NCI-H524 (cell line): ENCODE results near the gene RNF217.
"Not testable (repeated sequence)": the region's sequence is repeated elsewhere in the genome, so short reads cannot be mapped to it uniquely, and the experiment has no call there.

Experiments used
- DNase-seq, 2 experiments: peaks; one replicate each; lab custom pipeline; 2025; lab: John Stamatoyannopoulos, UW

Gene RNF217

GRCh38 chr6:124962639-124963415 is 590 bp downstream of the RNF217 start:
- DNase-seq: peak; percentile 24 to 69

- DNase-seq: peak in 1 of 2 experiments; percentile 44
Measured at GRCh38 chr6:124963416-124963785, 1.2 kb downstream of the RNF217 start.

DNA sequence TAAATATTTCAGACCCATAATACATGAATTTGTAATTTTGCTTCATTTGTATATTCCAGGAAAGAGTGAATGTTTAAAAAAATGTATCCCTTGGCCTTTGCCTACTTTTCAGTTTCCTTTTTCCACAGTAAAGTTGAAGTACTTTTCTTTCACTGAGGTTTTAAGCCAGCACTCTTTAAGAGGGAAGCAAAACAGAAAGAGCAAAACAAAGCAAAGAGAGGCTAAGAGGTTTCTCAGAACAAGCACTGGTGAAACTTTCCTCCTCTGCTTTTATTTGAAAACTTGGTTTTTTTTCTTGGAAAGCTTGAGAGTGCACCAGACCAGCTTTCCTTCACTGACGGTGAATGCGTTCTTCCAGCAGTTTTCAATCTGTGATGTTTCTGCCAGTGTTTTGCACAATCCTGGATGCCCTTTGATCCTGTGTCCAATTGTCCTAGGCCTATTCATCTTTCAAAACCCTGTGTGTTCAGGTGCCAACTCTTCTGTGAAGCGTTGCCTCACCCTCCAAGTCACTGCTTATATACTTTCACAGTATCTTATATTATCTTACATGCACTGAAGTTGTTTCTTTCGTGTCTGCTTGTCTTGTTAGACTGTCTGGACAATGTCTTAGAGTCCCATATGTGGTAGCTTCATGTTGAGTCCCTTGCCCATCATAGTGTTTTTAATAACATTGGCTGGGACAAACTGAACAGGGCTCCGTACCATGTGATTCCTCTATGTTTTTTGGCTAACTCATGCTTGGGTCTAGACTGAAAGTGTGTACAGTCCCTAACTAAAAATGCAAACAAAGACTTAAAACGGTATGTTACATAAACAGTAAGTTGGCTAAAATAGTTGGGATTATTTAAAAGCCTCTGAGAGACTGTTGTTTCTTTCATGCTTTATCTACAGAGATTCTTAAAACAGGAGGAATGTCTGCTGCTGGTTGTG is 1.9 kb downstream of the RNF217 start:
- DNase-seq: no peak

DNA sequence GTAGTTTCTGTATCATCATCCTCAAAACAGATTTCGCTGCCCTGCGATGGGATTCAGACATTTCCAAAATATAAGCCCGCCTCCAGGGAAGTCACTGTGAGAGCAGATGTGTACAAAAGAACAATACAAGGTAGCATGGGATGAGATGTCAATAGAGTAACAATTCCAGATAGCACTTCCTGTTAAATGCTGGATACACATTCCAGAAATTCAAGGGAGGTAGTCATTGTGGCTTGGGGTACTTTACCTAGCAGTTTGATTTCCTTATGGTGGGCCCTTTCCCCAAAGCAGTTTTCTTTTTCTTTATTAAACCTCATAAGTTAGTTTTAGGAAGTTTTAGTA is 2.5 kb downstream of the RNF217 start:
- DNase-seq: no peak

DNA sequence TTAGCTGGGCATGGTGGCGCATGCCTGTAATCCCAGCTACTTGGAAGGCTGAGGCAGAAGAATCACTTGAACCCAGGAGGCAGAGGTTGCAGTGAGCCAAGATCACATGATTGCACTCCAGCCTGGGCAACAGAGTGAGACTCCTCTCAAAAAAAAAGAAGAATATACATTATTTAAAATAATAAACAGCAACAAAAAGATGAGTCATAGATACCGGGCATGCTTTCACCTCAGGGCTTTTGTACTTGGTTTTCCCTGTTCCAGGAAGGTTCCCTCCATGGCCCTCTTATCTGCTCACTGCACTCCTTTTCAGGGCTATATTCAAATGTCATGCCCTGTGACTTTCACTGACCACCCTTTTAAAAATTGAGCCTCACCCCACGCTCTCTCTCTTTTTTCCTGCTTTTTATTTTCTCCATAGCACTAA is 3.2 kb downstream of the RNF217 start:
- not testable (repeated sequence) for DNase-seq

DNA sequence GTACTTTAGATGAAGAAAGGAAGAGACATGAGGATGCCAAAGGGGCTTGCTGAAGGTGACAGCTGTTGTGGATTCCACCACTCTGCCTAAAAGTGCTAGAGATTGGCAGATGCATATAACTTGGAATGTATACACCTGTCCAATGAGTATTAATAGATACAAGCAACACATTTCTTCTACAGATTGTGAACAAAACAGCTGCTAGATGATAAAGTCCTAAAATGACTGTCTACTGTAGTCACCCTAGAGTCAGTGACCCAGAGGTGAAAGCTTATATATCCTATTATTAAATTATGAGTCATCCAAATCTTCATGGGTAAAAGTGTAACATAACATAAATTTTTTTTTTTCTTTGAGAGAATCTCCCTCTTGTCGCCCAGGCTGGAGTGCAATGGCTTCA is 5.2 kb downstream of the RNF217 start:
- DNase-seq: no peak

GRCh38 chr6:124968401-124968800 is 6.2 kb downstream of the RNF217 start:
- DNase-seq: no peak

- DNase-seq: no peak
Measured at GRCh38 chr6:124970243-124970642, 8.0 kb downstream of the RNF217 start.

DNA sequence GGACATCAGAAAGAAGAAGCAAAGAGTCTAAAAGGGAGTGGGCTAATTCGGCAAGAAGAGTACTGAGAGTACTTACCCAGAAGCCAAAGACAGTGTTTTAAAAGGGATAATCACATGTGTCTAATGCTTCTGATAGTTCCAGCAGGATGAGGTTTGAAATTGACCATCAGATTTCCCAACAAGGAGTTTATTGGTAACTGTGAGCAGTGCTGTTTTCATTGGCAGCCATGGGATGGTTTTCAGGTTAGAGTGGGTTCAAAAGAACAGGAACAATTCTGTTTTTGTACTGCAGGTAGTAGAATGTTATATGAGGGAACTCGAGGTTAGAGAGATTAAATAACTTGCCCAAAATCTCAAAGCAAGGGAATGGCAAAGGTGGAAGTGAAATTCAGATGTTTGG is 8.5 kb downstream of the RNF217 start:
- DNase-seq: no peak

- no peak for DNase-seq
Measured at GRCh38 chr6:124973780-124974179, 11.5 kb downstream of the RNF217 start.

DNA sequence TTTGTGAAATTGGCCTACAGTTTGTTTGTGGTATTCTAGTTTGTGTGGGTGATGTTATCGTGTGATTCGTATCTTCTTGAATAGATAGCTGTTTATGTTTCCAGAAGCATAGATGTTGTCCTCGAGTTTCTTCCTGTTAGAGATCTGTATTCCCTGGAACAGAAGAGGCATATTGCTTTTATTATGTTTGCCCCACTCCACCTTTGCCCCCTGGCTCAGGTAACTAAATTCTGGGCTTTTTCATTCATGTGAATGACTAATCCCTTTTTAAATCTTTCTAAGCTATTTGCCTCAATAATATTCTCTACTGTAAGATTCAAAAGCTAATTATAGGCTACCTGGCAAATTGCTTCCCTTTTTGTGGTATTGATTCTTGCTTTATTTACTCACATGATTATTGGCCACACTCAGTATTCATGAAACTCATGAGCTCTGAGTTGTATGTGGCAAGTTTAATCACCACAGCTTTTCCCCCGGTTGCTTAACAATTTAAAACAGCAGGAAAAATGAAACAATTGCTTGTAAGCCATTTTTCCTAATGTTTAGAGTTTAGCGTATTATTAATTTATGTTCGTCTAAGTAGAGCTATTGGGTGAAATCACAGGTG is 12.6 kb downstream of the RNF217 start:
- DNase-seq: no peak

DNA sequence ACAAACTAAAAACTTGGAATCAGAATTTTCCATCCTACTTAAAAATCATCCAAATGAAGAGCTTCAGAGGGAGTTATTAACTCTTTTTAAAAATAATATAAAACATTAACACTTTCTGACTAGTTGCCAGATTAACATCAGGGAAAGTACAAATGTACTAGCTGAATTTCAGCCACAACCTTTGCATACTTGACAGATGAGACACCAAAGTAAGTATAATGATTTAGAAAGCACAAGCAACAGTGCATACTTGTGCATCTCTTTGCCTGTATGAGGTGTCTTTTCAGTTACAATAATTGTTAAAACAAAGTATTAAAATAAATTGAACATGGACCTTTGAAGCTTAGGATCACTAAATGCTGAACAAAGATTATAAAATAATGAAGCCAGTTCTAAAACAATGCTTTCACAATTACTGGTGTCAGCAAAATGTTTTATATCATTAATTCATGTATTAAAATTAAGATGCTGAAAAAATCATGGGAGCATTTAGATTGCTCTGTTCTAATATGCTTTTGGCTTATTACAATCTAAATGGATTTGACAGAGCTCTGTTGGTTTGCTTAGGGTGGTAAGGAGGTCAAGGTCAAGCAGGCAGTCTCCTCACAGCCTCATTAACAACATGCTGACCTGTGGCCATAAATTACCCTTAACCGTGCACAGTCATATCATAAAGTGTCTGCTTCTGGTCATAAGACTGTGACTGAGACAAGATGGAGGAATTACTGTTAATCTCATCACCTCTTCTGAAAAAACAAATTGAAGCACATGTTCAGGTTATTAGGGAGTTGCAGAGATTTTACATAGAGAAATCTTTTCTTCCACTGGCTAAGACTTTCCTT is 15.1 kb downstream of the RNF217 start:
- DNase-seq: no peak

DNA sequence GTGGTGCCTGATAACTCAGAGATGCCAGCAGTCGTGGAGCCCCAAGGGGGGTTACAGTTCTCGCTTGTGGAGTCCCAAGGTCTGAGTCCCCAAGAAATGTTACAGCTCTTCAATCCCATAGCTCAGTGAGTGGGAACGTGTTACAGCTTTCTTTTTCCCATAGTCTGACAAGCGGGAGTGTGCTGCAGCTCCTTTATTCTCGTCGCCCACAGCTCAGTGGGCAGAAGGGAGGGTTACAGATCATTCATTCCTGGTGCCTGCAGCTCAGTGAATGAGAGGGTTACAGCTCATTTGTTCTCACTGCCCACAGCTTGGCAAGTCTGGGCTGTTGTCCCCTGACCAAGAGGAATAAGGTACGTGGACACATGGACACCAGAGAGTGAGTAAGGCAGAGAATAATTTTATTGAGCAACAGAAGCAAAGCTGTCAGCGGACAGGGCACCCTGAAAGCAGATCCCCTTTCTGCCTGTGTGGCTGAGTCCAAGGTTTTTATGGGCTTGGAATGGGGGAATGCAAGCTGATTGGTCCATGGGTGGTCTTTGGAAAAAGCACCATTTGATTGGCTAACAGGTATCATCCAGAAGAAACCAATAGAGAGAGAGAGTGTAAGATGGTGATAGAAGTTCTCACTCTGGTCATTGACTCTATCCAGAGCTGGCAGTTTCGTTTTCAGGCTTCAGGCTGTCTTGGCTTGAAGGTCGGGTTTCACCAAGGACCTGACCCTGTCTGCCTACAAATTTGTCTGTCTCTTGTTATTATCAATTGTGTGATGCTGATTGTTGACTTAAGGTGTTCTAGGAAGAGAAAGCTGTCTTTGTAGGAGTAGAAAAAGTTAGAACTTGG is 16.4 kb downstream of the RNF217 start:
- no peak for DNase-seq

- DNase-seq: no peak
Measured at GRCh38 chr6:124979294-124979678, 17.0 kb downstream of the RNF217 start.

DNA sequence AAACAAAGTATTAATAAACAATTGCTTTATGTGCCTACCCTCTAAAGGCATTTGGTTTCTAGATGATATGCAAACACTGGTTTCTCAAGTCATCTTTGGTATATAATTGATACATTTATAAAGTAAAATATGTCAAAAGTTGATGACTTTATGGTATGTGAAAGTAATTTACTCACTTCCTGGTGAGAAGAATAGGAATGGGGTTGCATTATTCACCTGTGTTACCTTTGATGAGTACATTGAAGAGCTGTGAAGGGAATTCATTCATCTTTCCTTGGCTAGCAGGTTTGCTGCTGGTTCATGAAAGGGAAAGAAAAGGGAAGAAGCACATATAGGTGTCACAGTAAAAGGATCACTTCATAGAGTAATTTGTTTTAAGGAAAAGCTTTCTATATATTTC is 20.4 kb downstream of the RNF217 start:
- DNase-seq: no peak

- no peak for DNase-seq
Measured at GRCh38 chr6:124983383-124984083, 21.3 kb downstream of the RNF217 start.

DNA sequence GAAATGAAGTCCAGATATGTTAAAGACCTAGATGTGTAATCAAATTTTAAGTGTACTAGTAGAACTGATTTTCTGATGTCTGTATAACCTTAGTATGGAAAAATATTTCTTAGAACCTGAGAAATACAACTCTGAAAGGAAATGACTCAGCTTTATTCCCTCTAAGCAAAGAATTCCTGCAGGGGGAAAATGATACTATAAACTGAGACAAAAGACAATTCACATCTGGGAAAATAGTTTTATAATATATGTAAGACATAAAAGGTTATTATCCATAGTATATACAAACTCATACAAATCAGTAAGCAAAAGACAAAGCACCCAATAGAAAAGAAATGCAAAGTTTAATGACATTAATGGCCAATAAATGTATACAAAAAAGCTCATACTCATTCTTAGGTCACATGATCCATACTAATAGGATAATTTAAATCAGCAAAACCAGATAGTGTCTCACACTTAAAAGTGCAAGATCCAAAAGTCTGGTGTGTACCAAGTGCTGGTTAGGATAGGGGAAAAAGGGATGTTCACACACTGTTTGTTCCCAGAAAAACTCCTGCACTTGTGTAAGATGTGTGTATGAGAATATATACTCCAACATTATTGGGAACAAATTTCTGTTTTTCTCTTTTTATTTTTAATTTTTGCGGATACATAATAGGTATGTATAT is 22.6 kb downstream of the RNF217 start:
- no peak for DNase-seq

- peak in 1 of 2 experiments; percentile 7 for DNase-seq
Measured at GRCh38 chr6:124986164-124986563, 23.9 kb downstream of the RNF217 start.

DNA sequence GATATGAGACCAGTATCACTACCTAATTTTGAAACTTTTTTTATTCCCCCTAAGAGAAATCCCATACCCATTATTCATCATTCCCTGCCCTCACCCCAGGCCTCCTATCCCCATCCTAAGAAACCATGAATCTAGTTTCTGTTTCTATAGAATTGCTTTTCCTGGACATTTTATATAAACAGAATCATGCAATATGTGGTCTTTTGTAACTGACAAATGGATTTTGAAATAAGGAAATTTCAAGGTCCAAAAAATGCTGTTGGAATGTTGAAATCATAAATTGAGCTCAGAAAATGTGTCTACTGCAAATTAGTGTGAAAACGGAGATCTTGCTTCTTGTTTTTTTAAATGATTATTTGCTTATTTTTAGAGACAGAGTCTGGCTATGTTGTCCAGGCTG is 25.1 kb downstream of the RNF217 start:
- no peak for DNase-seq
